Measurements from ENCODE around the gene NRP1.

Gene NRP1

GRCh38 chr10:33201971-33202370, 132.5 kb downstream of the NRP1 start:
- no peak for DNase-seq

DNA sequence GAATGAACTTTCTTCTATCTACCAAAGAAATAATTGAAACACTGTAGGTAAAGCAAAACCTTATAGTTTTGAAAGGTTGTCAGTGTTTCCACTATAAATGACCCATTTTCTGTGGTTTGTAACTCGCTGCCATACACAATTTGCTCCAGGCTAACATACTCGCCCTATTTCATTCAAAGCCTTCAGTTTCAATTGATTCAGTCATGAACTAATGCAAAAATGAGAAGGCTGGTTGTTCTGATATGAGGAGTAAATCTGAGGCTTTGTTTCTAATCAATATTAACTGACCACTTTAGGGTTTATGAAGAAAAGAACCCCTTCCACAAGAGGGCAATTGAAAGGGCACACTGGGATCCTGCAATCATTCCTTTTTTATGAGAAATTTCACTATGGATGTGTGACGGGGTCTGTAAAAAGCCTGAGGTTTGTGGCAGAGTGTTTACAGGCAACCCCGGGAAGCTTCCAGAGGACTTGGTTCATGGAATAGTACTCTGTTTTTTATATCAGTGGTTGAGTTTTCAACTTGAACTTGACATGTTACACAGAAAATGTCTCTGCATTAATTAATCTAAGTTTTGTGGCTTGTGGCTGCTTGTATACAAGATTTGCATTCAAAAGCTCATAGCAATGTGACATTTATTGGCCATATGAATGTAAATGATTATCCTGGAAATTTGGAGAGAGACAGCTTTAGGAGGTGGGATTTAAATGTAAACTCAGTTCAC, 133.2 kb downstream of the NRP1 start:
- no peak for DNase-seq

- no peak for DNase-seq
Measured at GRCh38 chr10:33199731-33200232, 134.7 kb downstream of the NRP1 start.

- no peak for DNase-seq
Measured at GRCh38 chr10:33198610-33199009, 135.9 kb downstream of the NRP1 start.

DNA sequence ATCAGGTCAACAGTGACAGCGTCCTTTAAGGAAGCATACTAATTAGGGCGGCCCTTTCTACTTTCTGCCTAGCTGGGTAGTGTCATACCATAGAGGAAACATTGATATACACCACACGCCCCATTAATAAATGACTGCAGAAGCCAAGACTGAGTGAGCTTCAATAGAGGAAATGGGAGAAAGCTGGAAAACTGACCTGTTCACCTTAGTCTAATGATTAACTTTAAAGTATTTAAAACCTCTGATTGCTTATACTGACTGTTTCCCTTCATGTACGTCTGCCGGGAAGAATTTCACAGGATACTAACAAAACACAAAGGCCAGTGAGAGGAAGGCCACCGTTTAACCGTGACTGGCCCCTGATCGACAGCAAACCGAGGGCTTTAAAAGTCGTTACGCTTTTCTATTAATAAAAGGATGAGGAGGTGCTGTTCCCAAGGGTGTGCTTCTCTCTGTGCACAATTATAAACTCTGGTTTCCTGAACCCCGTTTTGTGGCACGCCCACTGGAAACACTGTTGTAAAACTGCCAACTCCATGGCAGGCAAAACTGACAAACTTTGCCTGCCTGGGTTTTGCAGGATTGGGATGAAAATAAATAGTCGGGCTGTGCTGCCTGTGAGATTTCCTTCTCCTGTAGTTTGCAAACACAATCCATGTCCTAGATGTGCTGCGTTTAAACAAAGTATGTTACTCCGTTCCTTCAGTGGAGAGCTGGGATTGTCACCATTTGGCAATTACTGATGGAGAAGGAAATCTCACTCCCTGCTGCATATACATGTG, 137.6 kb downstream of the NRP1 start:
- no peak for DNase-seq

DNA sequence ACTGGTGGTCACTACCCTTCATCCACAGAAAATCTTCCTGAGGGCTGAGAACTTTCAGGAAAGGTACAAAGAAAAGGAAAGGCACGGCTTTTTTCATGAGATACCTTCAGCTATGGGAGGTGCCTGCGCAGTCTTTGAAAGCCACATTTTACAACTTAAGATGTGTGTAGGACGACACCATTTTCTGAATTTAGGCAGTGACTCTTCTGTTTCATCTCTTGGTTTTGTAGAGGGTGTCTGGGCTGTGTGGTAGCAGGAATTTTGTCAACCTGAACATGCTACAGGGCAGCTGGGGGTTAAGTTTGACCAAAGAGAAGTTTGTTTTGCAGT, 138.1 kb downstream of the NRP1 start:
- DNase-seq: no peak

DNA sequence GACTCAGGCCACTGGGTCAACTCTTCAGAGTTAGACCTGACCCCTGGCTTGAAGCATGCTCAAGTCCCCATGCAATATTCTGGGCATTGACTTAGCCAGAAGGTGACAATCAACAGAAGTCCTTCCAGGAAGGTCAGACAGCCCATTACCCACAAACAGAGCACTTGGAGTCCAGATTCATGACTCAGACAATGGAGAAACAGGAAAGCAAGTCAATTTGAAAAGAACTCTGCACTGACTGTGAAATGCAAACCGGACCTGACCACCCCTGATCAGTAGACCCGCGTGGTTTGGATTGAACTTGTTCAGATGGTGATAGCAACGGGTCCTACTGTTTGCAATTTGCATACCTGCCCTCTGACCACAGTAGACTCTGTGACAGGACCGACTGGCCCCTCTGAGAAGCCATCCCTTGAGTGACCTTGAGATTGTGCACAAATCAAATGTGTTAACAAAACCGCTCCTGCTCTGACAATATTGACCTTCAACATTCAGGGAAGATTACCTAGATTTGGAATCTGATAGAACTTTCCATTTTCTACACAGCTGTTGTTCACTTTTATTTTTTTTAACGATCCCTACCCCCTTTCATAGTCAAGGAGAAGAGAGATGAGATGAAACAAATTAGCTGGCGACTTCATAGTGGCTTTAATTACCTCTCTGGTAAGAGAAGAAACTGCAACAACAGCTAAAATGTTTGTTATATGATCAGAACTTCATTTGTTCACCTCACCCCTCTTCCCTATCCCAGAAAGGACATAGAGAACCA, 138.7 kb downstream of the NRP1 start:
- DNase-seq: no peak

- no peak for DNase-seq
Measured at GRCh38 chr10:33193701-33194521, 140.6 kb downstream of the NRP1 start.

- DNase-seq: no peak
Measured at GRCh38 chr10:33193057-33193700, 141.3 kb downstream of the NRP1 start.

GRCh38 chr10:33192190-33192589, 142.3 kb downstream of the NRP1 start:
- DNase-seq: no peak

DNA sequence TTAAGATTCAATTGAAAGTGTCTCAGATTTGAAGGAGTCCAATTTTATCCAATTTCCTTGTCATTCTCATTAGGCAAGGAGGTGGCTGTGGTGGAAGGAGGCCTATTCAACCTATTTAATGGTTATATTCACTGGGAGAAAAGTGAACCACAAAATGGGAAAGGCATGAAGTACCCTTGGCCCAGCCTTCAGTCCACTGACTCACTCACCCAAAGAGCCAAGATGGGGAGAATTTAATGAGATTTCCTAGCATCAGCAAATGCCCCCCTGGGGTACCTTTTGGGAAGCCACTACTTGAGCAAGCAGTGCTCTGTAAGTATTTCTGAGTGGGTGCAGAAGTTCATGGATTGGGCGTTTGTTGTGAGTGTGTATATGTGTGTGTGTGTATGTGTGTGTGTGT, 144.1 kb downstream of the NRP1 start:
- DNase-seq: no peak

GRCh38 chr10:33189808-33190207, 144.7 kb downstream of the NRP1 start:
- DNase-seq: no peak

GRCh38 chr10:33189363-33189762, 145.1 kb downstream of the NRP1 start:
- no peak for DNase-seq

- DNase-seq: no peak
Measured at GRCh38 chr10:33187427-33187999, 147.0 kb downstream of the NRP1 start.

DNA sequence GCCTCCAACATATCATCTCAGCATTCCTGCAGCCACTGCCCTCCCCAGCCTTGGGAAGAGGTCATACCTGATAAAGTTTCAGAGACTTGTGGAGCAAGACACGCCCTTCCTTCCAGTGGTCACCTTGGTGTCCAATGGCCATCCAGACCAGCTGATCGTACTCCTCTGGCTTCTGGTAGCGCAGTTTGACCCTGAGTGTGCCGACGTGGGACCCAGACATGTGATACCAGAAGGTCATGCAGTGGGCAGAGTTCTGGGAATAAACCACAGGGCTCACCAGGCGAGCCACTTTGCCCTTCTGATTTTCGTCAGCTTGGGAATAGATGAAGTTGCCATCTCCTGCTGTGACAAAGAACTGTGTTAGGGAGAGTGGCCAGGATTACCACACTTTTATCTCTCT, 148.3 kb downstream of the NRP1 start:
- DNase-seq: no peak

DNA sequence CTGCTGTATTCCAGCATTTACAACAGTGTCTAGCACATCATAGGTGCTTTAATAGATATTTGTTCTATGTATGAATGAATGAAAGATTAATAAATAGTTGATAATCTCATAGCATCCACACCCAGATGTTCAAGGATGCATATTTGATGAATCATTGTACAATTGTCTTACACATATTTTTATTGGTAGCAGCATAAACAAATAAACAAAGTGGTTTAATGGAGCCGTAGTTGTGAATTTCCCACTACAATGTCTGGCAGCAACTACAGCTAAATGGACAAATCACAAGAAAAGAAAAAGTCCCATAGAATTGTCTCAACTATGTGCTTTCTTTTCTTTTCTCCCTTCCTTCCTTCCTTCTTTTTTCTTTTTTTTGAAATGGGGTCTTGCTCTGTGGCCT, 150.8 kb downstream of the NRP1 start:
- DNase-seq: no peak

- DNase-seq: no peak
Measured at GRCh38 chr10:33180921-33181320, 153.5 kb downstream of the NRP1 start.

DNA sequence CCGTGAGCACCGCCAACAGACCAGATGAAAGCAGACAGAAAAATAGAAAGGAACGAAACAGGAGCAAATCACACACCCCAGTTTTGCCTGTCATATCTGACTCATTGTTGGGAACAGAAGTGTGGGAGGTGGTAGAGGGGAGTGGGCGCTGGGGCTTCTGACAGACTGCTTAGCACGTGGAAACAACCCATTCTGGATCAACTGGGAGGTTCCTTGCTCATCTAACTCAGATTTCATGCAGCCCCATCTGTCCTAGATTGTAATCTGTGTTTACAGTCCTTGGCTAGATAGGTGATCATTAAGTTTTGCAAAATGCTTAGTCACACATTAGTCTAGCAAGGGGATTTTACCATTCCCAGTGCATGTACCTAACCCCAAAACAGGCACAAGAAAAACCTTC, 154.1 kb downstream of the NRP1 start:
- DNase-seq: no peak

DNA sequence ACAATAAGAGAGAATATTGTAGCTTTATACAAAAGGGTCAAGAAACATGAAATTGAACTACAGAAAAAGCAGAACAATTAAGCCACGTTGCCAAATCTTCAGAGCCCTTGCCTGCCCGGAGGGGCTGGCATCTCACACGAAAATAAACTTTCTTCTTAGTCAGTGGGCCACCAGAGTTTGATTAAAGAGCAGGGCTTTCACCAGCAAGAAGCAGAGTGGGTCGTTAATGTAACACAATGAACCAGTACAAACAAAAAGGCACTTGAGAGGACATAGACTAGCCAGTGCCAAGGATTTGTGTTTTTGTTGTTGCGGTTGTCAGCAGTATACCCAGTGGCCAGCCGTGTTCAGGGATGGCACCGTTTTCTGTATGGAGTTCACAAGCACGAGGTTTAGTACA, 155.4 kb downstream of the NRP1 start:
- DNase-seq: no peak

DNA sequence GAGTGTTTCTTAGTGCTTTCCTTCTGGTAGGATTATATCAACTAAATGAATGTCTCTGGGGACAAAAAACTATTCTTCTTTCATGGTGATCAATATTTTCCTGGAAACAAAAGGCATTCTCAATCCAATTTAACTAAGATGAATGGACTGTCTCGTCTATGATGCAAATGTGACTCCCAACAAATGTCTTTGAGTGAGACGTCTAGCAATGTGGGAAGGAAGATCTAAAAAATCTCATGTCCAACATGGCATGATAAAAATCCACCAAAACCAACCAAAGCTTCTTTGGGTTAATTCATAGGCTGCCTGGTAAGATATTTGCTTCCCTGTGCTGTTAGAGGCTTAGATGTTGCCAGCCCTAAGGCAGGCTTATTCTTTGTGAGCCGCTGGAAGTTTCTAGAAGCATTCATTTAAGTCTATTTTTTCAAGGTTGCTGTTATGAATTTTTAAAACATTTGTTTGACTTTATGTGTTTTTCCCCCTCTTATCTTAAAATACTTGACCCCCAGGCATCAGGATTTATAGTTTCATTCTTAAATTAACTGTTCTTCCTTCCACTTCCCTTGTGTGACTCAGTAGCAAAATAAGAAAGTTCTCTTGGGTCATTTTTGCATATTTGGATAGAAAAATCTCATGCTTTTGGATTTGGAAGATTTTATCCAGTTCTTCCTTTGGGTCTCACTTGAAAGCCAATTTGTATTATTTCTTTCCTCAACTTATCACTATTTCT, 156.3 kb downstream of the NRP1 start:
- DNase-seq: no peak

- no peak for DNase-seq
Measured at GRCh38 chr10:33176688-33177087, 157.8 kb downstream of the NRP1 start.
